Measurements from ENCODE around the gene FN1.

DNA sequence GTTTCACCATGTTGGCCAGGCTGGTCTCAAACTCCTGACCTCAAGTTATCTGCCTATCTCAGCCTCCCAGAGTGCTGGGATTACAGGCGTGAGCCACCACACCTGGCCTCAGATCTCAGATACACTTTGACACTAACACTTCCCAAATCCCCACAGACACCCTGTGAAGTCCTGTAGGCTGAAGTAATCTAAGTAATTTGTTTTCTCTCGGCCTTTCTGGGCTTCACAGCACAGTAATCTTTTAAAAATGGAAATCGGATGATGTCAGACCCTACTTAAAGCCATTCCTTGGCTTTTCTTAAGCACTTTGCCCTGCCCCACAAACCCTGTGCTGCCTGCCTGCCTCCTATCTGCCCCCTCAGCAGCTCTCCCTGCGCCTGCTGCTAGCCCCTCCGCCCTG, 107.8 kb downstream of the FN1 start:
- TF ChIP-seq EGR1 (IDR thresholded peaks at IDR 0.05; ENCODE audit: low read depth) = no peak
- no peak for TF ChIP-seq YY1 (IDR thresholded peaks at IDR 0.05; ENCODE audit: extremely low read depth, insufficient replicate concordance, low read depth, low read length)
- TF ChIP-seq, protein P1, sequence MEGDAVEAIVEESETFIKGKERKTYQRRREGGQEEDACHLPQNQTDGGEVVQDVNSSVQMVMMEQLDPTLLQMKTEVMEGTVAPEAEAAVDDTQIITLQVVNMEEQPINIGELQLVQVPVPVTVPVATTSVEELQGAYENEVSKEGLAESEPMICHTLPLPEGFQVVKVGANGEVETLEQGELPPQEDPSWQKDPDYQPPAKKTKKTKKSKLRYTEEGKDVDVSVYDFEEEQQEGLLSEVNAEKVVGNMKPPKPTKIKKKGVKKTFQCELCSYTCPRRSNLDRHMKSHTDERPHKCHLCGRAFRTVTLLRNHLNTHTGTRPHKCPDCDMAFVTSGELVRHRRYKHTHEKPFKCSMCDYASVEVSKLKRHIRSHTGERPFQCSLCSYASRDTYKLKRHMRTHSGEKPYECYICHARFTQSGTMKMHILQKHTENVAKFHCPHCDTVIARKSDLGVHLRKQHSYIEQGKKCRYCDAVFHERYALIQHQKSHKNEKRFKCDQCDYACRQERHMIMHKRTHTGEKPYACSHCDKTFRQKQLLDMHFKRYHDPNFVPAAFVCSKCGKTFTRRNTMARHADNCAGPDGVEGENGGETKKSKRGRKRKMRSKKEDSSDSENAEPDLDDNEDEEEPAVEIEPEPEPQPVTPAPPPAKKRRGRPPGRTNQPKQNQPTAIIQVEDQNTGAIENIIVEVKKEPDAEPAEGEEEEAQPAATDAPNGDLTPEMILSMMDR (IDR thresholded peaks at IDR 0.05 in 2 of 3, conservative IDR thresholded peaks at IDR 0.05 in 1 of 3; ENCODE audit: borderline replicate concordance in 1 of 3, insufficient read depth in 1 of 3, low read depth in 2 of 3, low read length in 2 of 3) = no peak
- TF ChIP-seq MAX (IDR thresholded peaks at IDR 0.05) = no peak
- no peak for TF ChIP-seq CEBPB (IDR thresholded peaks at IDR 0.05; ENCODE audit: low read depth)
- no peak for TF ChIP-seq SP1 (IDR thresholded peaks at IDR 0.05; ENCODE audit: low read depth)
- TF ChIP-seq POLR2AphosphoS5 (IDR thresholded peaks at IDR 0.05; ENCODE audit: low read depth, low read length) = no peak
- no peak for TF ChIP-seq POLR2A (IDR thresholded peaks at IDR 0.05; ENCODE audit: borderline replicate concordance, extremely low read depth, insufficient read depth, insufficient read length)
- no peak for TF ChIP-seq RAD21 (IDR thresholded peaks at IDR 0.05; ENCODE audit: low read depth)
- TF ChIP-seq TCF7L2 (IDR thresholded peaks at IDR 0.05; ENCODE audit: borderline replicate concordance, extremely low read depth, insufficient read depth, insufficient read length) = no peak
- TF ChIP-seq EZH2 (IDR thresholded peaks at IDR 0.05) = no peak
- no peak for TF ChIP-seq SRF (IDR thresholded peaks at IDR 0.05; ENCODE audit: low read depth)
- TF ChIP-seq, protein P2, sequence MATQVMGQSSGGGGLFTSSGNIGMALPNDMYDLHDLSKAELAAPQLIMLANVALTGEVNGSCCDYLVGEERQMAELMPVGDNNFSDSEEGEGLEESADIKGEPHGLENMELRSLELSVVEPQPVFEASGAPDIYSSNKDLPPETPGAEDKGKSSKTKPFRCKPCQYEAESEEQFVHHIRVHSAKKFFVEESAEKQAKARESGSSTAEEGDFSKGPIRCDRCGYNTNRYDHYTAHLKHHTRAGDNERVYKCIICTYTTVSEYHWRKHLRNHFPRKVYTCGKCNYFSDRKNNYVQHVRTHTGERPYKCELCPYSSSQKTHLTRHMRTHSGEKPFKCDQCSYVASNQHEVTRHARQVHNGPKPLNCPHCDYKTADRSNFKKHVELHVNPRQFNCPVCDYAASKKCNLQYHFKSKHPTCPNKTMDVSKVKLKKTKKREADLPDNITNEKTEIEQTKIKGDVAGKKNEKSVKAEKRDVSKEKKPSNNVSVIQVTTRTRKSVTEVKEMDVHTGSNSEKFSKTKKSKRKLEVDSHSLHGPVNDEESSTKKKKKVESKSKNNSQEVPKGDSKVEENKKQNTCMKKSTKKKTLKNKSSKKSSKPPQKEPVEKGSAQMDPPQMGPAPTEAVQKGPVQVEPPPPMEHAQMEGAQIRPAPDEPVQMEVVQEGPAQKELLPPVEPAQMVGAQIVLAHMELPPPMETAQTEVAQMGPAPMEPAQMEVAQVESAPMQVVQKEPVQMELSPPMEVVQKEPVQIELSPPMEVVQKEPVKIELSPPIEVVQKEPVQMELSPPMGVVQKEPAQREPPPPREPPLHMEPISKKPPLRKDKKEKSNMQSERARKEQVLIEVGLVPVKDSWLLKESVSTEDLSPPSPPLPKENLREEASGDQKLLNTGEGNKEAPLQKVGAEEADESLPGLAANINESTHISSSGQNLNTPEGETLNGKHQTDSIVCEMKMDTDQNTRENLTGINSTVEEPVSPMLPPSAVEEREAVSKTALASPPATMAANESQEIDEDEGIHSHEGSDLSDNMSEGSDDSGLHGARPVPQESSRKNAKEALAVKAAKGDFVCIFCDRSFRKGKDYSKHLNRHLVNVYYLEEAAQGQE (IDR thresholded peaks at IDR 0.05; ENCODE audit: low read depth) = no peak
- no peak for TF ChIP-seq JUND (IDR thresholded peaks at IDR 0.05)
